HepG2 (cell line): ENCODE data around the gene SLC29A1. TPM values are rescaled to one million over a fixed set of nuclear protein-coding genes. Genes with fewer than 3 reads are reported as not detected.
A peak's percentile ranks its signal among the peaks of the same experiment; 100 is the strongest.

Source experiments
- ARHGAP35 ChIP-seq: sonication (generic); formaldehyde crosslinking; IDR thresholded peaks from 2 replicates; pipeline ENCODE4 v1.9.0; 2022; ENCODE audit warnings: mild to moderate bottlenecking, inconsistent platforms, moderate library complexity, missing genetic modification reagents, borderline replicate concordance
- FLYWCH1 ChIP-seq: sonication (generic); formaldehyde crosslinking; IDR thresholded peaks from 2 replicates; pipeline ENCODE4 v1.8.1; 2023; ENCODE audit warnings: mild to moderate bottlenecking, missing genetic modification reagents
- KLF16 ChIP-seq, 2 experiments: sonication (generic) in 1 of 2; formaldehyde crosslinking in 1 of 2; IDR thresholded peaks; 2 replicates each; pipeline versions ENCODE4 v1.6.1 to v1.8.0; 2016 to 2023; ENCODE audit warnings: missing genetic modification reagents in 2 of 2, missing compliant biosample characterization in 1 of 2
- KLF6 ChIP-seq: IDR thresholded peaks from 2 replicates; pipeline ENCODE4 v1.8.0; 2016; ENCODE audit warnings: missing biosample characterization, missing genetic modification reagents
- KMT2A ChIP-seq: sonication (generic); formaldehyde crosslinking; IDR thresholded peaks from 2 replicates; pipeline ENCODE4 v1.4.0; 2020; ENCODE audit warnings: missing genetic modification reagents
- NFATC3 ChIP-seq: sonication (generic); formaldehyde crosslinking; IDR thresholded peaks from 2 replicates; pipeline ENCODE4 v1.5.1; 2020; ENCODE audit warnings: mild to moderate bottlenecking, missing genetic modification reagents
- SETDB1 ChIP-seq: sonication (generic); formaldehyde crosslinking; IDR thresholded peaks from 2 replicates; pipeline ENCODE4 v1.5.1; 2020; ENCODE audit warnings: missing genetic modification reagents, mild to moderate bottlenecking, borderline replicate concordance
- STAT5B ChIP-seq: sonication (generic); formaldehyde crosslinking; IDR thresholded peaks from 2 replicates; pipeline ENCODE4 v1.4.0; 2020; ENCODE audit warnings: missing genetic modification reagents
- TAF15 ChIP-seq: fragments of 200-400 bp; formaldehyde crosslinking; IDR thresholded peaks from one replicate; pipeline ENCODE4 v1.6.1; 2018; ENCODE audit warnings: mild to moderate bottlenecking, low read depth, low read length; ENCODE audit not compliant: poor library complexity, severe bottlenecking
- ZMYM2 ChIP-seq: sonication (generic); formaldehyde crosslinking; IDR thresholded peaks from 2 replicates; pipeline ENCODE4 v1.8.0; 2022; ENCODE audit warnings: mild to moderate bottlenecking, missing genetic modification reagents
- ZNF121 ChIP-seq: sonication (generic); formaldehyde crosslinking; IDR thresholded peaks from 2 replicates; pipeline ENCODE4 v1.5.0; 2020; ENCODE audit warnings: mild to moderate bottlenecking, missing genetic modification reagents
- ZNF263 ChIP-seq: sonication (generic); formaldehyde crosslinking; IDR thresholded peaks from 2 replicates; pipeline ENCODE4 v1.4.0; 2020; ENCODE audit warnings: missing genetic modification reagents
- ZNF333 ChIP-seq: sonication (generic); formaldehyde crosslinking; IDR thresholded peaks from 2 replicates; pipeline ENCODE4 v1.4.0; 2020; ENCODE audit warnings: mild to moderate bottlenecking, missing genetic modification reagents, borderline replicate concordance
- ZNF557 ChIP-seq: sonication (generic); formaldehyde crosslinking; IDR thresholded peaks from 2 replicates; pipeline ENCODE4 v1.4.0; 2020; ENCODE audit warnings: missing genetic modification reagents
- ZNF672 ChIP-seq: sonication (generic); formaldehyde crosslinking; IDR thresholded peaks from 2 replicates; pipeline ENCODE4 v1.8.1; 2022; ENCODE audit warnings: missing genetic modification reagents
- polyA plus RNA-seq, 8 experiments: library from polyadenylated mRNA; depleted of rRNA in 3 of 8; stranded (reverse) in 7 of 8; unstranded in 1 of 8; fragments of >200 nt; fragmentation: Illumina TruSeq in 4 of 8; extraction: Trizol in 4 of 8; gene quantifications; 2 replicates each; pipeline versions ENCODE4 v1.2.1 to v1.2.3, GENCODE V29; 2011 to 2016; ENCODE audit warnings: low read depth in 4 of 8, missing spikeins in 1 of 8, mixed read lengths in 1 of 8; ENCODE audit not compliant: insufficient read depth in 1 of 8
- total RNA-seq, 5 experiments: library from RNA; depleted of rRNA; stranded (reverse); fragments of >200 nt; fragmentation: Illumina TruSeq; extraction: Trizol; gene quantifications; 2 replicates each; pipeline ENCODE4 v1.2.3, GENCODE V29; 2016; ENCODE audit warnings: low read depth in 1 of 5
- TF ChIP-seq, protein P1 (sequence below): sonication (generic); formaldehyde crosslinking; IDR thresholded peaks from 2 replicates; pipeline ENCODE4; 2020; ENCODE audit warnings: missing genetic modification reagents, mild to moderate bottlenecking, borderline replicate concordance
- TF ChIP-seq, protein P2 (sequence below): sonication (generic); formaldehyde crosslinking; IDR thresholded peaks from 2 replicates; pipeline ENCODE4 v1.8.0; 2022; ENCODE audit warnings: mild to moderate bottlenecking, missing genetic modification reagents
- TF ChIP-seq, protein P3 (sequence below): sonication (generic); formaldehyde crosslinking; conservative IDR thresholded peaks from 2 replicates; pipeline ENCODE4 v1.4.0; 2020; ENCODE audit warnings: missing genetic modification reagents
- TF ChIP-seq, protein P4 (sequence below): IDR thresholded peaks from 2 replicates; pipeline ENCODE4 v1.6.1; 2012; ENCODE audit warnings: low read length, improper control_type of control experiment

The SLC29A1 gene
- total and polyA plus RNA-seq, 2 of the 13 experiments (the other 11 are each of a cell fraction or from before 2014, with no cell fraction given), result 43.2 to 106 TPM

DNA sequence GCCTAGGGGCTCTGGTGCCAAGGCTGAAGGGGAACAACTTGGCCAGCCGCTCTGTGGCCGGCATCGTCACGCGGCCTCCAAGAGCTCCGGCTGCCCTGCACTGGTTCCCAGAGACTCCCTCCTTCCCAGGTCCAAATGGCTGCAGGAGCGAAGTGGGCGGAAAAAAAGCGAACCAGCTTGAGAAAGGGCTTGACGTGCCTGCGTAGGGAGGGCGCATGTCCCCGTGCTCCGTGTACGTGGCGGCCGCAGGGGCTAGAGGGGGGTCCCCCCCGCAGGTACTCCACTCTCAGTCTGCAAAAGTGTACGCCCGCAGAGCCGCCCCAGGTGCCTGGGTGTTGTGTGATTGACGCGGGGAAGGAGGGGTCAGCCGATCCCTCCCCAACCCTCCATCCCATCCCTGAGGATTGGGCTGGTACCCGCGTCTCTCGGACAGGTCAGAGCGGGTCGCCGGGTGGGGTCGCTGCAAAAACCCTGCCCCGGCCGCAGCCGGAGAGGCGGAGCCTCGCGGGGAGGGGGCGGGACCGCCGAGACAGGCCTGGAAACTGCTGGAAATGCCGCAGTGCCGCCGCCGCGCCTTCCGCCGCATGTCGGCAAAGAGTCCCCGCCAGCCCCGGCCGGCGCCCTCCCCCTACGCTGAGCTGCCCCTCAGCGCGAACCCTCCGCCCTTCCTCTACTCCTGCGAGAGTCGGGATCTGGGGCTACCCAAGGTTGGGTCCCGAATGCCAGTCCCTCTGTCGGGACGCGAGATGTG lies 22.7 kb downstream of the SLC29A1 start (continued):
- TF ChIP-seq, protein P1, sequence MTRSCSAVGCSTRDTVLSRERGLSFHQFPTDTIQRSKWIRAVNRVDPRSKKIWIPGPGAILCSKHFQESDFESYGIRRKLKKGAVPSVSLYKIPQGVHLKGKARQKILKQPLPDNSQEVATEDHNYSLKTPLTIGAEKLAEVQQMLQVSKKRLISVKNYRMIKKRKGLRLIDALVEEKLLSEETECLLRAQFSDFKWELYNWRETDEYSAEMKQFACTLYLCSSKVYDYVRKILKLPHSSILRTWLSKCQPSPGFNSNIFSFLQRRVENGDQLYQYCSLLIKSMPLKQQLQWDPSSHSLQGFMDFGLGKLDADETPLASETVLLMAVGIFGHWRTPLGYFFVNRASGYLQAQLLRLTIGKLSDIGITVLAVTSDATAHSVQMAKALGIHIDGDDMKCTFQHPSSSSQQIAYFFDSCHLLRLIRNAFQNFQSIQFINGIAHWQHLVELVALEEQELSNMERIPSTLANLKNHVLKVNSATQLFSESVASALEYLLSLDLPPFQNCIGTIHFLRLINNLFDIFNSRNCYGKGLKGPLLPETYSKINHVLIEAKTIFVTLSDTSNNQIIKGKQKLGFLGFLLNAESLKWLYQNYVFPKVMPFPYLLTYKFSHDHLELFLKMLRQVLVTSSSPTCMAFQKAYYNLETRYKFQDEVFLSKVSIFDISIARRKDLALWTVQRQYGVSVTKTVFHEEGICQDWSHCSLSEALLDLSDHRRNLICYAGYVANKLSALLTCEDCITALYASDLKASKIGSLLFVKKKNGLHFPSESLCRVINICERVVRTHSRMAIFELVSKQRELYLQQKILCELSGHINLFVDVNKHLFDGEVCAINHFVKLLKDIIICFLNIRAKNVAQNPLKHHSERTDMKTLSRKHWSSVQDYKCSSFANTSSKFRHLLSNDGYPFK (CRISPR knock-in tag), result peak; percentile 84
- TF ChIP-seq KMT2A (CRISPR knock-in tag), result peak; percentile 61; the same call in 1 of the 2 replicates
- peak in 1 of 2 experiments; percentile 66; a peak in 1 of 4 replicates for TF ChIP-seq KLF16 (CRISPR knock-in tag; IDR thresholded peaks at IDR 0.05)
- TF ChIP-seq ZNF263 (CRISPR knock-in tag), result peak; percentile 75
- 0 out of 2 replicates have a peak, but pooled peaks have one; percentile 77 for TF ChIP-seq ZNF672 (CRISPR knock-in tag)
- peak; percentile 35 for TF ChIP-seq TAF15
- TF ChIP-seq FLYWCH1 (CRISPR knock-in tag), result no peak
- no peak; the same call in 1 of the 2 replicates for TF ChIP-seq ZNF333 (CRISPR knock-in tag)
- TF ChIP-seq STAT5B (CRISPR knock-in tag), result no peak; the same call in 1 of the 2 replicates
- TF ChIP-seq ZNF557 (CRISPR knock-in tag), result 0 out of 2 replicates have a peak, but pooled peaks have one; percentile 64
- peak; percentile 92; the same call in 1 of the 2 replicates for TF ChIP-seq NFATC3 (CRISPR knock-in tag)
- TF ChIP-seq, protein P2, sequence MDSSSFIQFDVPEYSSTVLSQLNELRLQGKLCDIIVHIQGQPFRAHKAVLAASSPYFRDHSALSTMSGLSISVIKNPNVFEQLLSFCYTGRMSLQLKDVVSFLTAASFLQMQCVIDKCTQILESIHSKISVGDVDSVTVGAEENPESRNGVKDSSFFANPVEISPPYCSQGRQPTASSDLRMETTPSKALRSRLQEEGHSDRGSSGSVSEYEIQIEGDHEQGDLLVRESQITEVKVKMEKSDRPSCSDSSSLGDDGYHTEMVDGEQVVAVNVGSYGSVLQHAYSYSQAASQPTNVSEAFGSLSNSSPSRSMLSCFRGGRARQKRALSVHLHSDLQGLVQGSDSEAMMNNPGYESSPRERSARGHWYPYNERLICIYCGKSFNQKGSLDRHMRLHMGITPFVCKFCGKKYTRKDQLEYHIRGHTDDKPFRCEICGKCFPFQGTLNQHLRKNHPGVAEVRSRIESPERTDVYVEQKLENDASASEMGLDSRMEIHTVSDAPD (CRISPR knock-in tag), result 0 out of 2 replicates have a peak, but pooled peaks have one; percentile 77
- TF ChIP-seq SETDB1, result no peak
- TF ChIP-seq, protein P3, sequence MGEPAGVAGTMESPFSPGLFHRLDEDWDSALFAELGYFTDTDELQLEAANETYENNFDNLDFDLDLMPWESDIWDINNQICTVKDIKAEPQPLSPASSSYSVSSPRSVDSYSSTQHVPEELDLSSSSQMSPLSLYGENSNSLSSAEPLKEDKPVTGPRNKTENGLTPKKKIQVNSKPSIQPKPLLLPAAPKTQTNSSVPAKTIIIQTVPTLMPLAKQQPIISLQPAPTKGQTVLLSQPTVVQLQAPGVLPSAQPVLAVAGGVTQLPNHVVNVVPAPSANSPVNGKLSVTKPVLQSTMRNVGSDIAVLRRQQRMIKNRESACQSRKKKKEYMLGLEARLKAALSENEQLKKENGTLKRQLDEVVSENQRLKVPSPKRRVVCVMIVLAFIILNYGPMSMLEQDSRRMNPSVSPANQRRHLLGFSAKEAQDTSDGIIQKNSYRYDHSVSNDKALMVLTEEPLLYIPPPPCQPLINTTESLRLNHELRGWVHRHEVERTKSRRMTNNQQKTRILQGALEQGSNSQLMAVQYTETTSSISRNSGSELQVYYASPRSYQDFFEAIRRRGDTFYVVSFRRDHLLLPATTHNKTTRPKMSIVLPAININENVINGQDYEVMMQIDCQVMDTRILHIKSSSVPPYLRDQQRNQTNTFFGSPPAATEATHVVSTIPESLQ (CRISPR knock-in tag), result no peak; the same call in 1 of the 2 replicates
- peak; percentile 65 for TF ChIP-seq ARHGAP35 (CRISPR knock-in tag)
- TF ChIP-seq, protein P4, sequence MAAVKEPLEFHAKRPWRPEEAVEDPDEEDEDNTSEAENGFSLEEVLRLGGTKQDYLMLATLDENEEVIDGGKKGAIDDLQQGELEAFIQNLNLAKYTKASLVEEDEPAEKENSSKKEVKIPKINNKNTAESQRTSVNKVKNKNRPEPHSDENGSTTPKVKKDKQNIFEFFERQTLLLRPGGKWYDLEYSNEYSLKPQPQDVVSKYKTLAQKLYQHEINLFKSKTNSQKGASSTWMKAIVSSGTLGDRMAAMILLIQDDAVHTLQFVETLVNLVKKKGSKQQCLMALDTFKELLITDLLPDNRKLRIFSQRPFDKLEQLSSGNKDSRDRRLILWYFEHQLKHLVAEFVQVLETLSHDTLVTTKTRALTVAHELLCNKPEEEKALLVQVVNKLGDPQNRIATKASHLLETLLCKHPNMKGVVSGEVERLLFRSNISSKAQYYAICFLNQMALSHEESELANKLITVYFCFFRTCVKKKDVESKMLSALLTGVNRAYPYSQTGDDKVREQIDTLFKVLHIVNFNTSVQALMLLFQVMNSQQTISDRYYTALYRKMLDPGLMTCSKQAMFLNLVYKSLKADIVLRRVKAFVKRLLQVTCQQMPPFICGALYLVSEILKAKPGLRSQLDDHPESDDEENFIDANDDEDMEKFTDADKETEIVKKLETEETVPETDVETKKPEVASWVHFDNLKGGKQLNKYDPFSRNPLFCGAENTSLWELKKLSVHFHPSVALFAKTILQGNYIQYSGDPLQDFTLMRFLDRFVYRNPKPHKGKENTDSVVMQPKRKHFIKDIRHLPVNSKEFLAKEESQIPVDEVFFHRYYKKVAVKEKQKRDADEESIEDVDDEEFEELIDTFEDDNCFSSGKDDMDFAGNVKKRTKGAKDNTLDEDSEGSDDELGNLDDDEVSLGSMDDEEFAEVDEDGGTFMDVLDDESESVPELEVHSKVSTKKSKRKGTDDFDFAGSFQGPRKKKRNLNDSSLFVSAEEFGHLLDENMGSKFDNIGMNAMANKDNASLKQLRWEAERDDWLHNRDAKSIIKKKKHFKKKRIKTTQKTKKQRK, result no peak
- peak; percentile 81 for TF ChIP-seq KLF6 (CRISPR knock-in tag)
- TF ChIP-seq ZMYM2, result 0 out of 2 replicates have a peak, but pooled peaks have one; percentile 51
- TF ChIP-seq ZNF121 (CRISPR knock-in tag), result peak; percentile 88
